Measurements from ENCODE around the gene MYO3B.

- TF ChIP-seq EP300 (IDR thresholded peaks at IDR 0.05) (no peak), POLR2AphosphoS5 (IDR thresholded peaks at IDR 0.05) (no peak), POLR2A (IDR thresholded peaks at IDR 0.05) (no peak), CTCF (IDR thresholded peaks at IDR 0.05) (no peak)
Observed at GRCh38 chr2:170685591-170685990, 507.6 kb downstream of the MYO3B start.
